Measurements from ENCODE around the gene GALNT9.

The GALNT9 gene

DNA sequence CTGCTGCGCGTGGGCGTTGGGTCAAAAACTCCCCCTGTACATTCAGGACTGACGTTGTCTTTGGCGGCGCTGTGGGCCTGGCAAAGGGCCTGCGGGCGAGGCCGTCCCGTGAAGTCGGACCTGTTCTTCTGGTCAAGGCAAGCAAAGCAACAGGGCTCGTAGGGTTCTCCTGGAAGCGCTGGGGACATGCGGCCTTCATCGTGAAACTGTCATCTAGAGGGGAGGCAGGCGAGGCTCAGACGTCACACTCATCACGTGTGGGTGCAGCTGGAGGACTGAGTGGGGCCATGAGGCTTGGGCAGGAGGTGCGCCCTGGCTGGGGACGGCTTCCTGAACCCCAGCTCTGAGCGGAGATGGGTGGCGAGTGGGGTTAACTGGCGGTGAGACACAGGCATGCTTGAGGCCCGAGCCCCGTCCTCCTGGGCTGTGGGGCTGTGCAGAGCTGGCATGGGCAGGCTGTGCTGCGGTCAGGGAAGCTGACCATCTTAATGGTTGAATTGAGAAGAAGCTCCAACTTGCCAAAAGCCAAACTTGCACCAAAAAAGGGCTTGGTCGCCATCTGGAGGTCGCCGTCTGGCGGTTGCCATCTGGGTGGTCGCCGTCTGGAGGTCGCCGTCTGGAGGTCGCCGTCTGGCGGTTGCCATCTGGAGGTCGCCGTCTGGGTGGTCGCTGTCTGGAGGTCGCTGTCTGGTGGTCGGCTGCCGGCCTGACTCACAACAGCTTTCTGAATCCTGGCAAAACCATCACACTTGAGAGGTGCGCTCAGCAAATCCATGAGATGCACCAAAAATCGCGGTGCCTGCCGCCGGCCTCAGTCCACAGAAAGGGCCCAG lies 119.0 kb downstream of the GALNT9 start:
- Histone ChIP-seq H3K9me3 (ENCODE audit: control insufficient read depth, low read length) (peaks cover 2% of the 10 kb centered on the region), H3K27me3 (ENCODE audit: control insufficient read depth, insufficient read depth, low read length, poor library complexity, severe bottlenecking) (peaks cover 22% of the 10 kb centered on the region), H3K4me3 (ENCODE audit: insufficient read depth, low read depth, low read length) (no peak overlapping the region), H3K4me1 (ENCODE audit: control insufficient read depth, insufficient read depth, low read length) (no peaks in the 10 kb centered on the region), H3K36me3 (ENCODE audit: control insufficient read depth, insufficient read depth, low read length) (no peaks in the 10 kb centered on the region), H3K27ac (ENCODE audit: insufficient read depth, low read depth, low read length, poor library complexity, severe bottlenecking) (no peak overlapping the region)
- WGBS, 2 experiments = 84 to 85% methylated on average over 48 of the region's 48 CpGs

DNA sequence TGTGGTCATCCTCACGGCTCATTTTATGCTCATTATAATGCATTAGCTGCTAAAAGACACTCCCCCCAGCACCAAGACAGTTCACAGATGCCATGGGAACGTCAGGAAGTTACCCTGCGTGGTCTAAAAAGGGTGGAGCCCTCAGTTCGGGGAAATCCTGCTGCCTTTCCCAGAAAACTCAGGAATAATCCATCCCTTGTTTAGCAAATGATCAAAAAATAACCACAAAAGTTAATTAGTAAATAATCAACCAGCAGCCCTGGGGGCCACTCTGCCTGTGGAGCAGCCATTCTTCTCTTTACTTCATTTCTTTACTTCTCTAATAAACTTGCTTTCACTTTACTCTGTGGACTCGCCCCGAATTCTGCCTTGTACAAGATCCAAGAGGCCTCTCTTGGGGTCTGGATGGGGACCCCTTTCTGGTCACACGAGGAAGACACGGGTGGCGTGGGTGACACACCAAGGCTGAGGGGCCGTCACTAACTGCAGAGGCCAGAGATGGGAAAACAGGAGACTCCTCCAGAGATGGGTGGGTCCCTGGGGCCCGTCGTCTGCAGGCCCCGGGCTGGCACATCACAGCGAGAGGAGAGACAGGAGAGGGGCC lies 119.7 kb downstream of the GALNT9 start:
- WGBS, 2 experiments = 81 to 83% methylated on average over 13 of the region's 14 CpGs
- peaks cover 28% of the 10 kb centered on the region for H3K27me3 ChIP-seq (ENCODE audit: control insufficient read depth, insufficient read depth, low read length, poor library complexity, severe bottlenecking)
- no peaks in the 10 kb centered on the region for H3K4me1 ChIP-seq (ENCODE audit: control insufficient read depth, insufficient read depth, low read length)
- no peaks in the 10 kb centered on the region for H3K36me3 ChIP-seq (ENCODE audit: control insufficient read depth, insufficient read depth, low read length)
- no peak overlapping the region for H3K4me3 ChIP-seq (ENCODE audit: insufficient read depth, low read depth, low read length)
- no peak overlapping the region for H3K27ac ChIP-seq (ENCODE audit: insufficient read depth, low read depth, low read length, poor library complexity, severe bottlenecking)
- H3K9me3 ChIP-seq (ENCODE audit: control insufficient read depth, low read length) = peaks cover 2% of the 10 kb centered on the region

GRCh38 chr12:132208153-132208823 lies 121.1 kb downstream of the GALNT9 start:
- WGBS, 2 experiments = 86 to 87% methylated on average over 15 of the region's 15 CpGs
- peaks cover 35% of the 10 kb centered on the region for H3K27me3 ChIP-seq (ENCODE audit: control insufficient read depth, insufficient read depth, low read length, poor library complexity, severe bottlenecking)

GRCh38 chr12:132207083-132207775 lies 122.2 kb downstream of the GALNT9 start:
- Histone ChIP-seq H3K36me3 (ENCODE audit: control insufficient read depth, insufficient read depth, low read length) (no peaks in the 10 kb centered on the region), H3K27ac (ENCODE audit: insufficient read depth, low read depth, low read length, poor library complexity, severe bottlenecking) (no peak overlapping the region), H3K9me3 (ENCODE audit: control insufficient read depth, low read length) (no peaks in the 10 kb centered on the region), H3K27me3 (ENCODE audit: control insufficient read depth, insufficient read depth, low read length, poor library complexity, severe bottlenecking) (peaks cover 35% of the 10 kb centered on the region), H3K4me3 (ENCODE audit: insufficient read depth, low read depth, low read length) (no peak overlapping the region), H3K4me1 (ENCODE audit: control insufficient read depth, insufficient read depth, low read length) (no peaks in the 10 kb centered on the region)
- 87 to 89% methylated on average over 36 of the region's 36 CpGs for WGBS, 2 experiments

More at GRCh38 chr12:132208153-132208823, 121.1 kb downstream of the GALNT9 start:
- Histone ChIP-seq H3K36me3 (ENCODE audit: control insufficient read depth, insufficient read depth, low read length) (no peaks in the 10 kb centered on the region), H3K27ac (ENCODE audit: insufficient read depth, low read depth, low read length, poor library complexity, severe bottlenecking) (no peak overlapping the region), H3K9me3 (ENCODE audit: control insufficient read depth, low read length) (peaks cover 1% of the 10 kb centered on the region), H3K4me3 (ENCODE audit: insufficient read depth, low read depth, low read length) (no peak overlapping the region), H3K4me1 (ENCODE audit: control insufficient read depth, insufficient read depth, low read length) (no peaks in the 10 kb centered on the region)

- no peaks in the 10 kb centered on the region for H3K36me3 ChIP-seq (ENCODE audit: control insufficient read depth, insufficient read depth, low read length)
- H3K4me1 ChIP-seq (ENCODE audit: control insufficient read depth, insufficient read depth, low read length) = no peaks in the 10 kb centered on the region
- 66 to 71% methylated on average over 14 of the region's 14 CpGs for WGBS, 2 experiments
- H3K27ac ChIP-seq (ENCODE audit: insufficient read depth, low read depth, low read length, poor library complexity, severe bottlenecking) = no peak overlapping the region
- H3K4me3 ChIP-seq (ENCODE audit: insufficient read depth, low read depth, low read length) = no peak overlapping the region
- peaks cover 35% of the 10 kb centered on the region for H3K27me3 ChIP-seq (ENCODE audit: control insufficient read depth, insufficient read depth, low read length, poor library complexity, severe bottlenecking)
- H3K9me3 ChIP-seq (ENCODE audit: control insufficient read depth, low read length) = no peaks in the 10 kb centered on the region
These were observed 123.3 kb downstream of the GALNT9 start for GRCh38 chr12:132206046-132206434.

- Histone ChIP-seq H3K27me3 (ENCODE audit: control insufficient read depth, insufficient read depth, low read length, poor library complexity, severe bottlenecking) (peaks cover 35% of the 10 kb centered on the region), H3K27ac (ENCODE audit: insufficient read depth, low read depth, low read length, poor library complexity, severe bottlenecking) (no peak overlapping the region), H3K4me3 (ENCODE audit: insufficient read depth, low read depth, low read length) (no peak overlapping the region), H3K4me1 (ENCODE audit: control insufficient read depth, insufficient read depth, low read length) (no peaks in the 10 kb centered on the region), H3K9me3 (ENCODE audit: control insufficient read depth, low read length) (no peaks in the 10 kb centered on the region), H3K36me3 (ENCODE audit: control insufficient read depth, insufficient read depth, low read length) (no peaks in the 10 kb centered on the region)
- WGBS, 2 experiments = 63 to 69% methylated on average over 53 of the region's 53 CpGs
These were observed 123.9 kb downstream of the GALNT9 start for GRCh38 chr12:132205271-132206045.

GRCh38 chr12:132204793-132205270 lies 124.6 kb downstream of the GALNT9 start:
- peaks cover 32% of the 10 kb centered on the region for H3K27me3 ChIP-seq (ENCODE audit: control insufficient read depth, insufficient read depth, low read length, poor library complexity, severe bottlenecking)
- no peak overlapping the region for H3K27ac ChIP-seq (ENCODE audit: insufficient read depth, low read depth, low read length, poor library complexity, severe bottlenecking)
- H3K4me1 ChIP-seq (ENCODE audit: control insufficient read depth, insufficient read depth, low read length) = no peaks in the 10 kb centered on the region
- H3K9me3 ChIP-seq (ENCODE audit: control insufficient read depth, low read length) = no peaks in the 10 kb centered on the region
- no peak overlapping the region for H3K4me3 ChIP-seq (ENCODE audit: insufficient read depth, low read depth, low read length)
- 80 to 82% methylated on average over 20 of the region's 20 CpGs for WGBS, 2 experiments
- H3K36me3 ChIP-seq (ENCODE audit: control insufficient read depth, insufficient read depth, low read length) = no peaks in the 10 kb centered on the region

- H3K27me3 ChIP-seq (ENCODE audit: control insufficient read depth, insufficient read depth, low read length, poor library complexity, severe bottlenecking) = peaks cover 29% of the 10 kb centered on the region
These were observed 125.2 kb downstream of the GALNT9 start for GRCh38 chr12:132204063-132204792.

More at GRCh38 chr12:132204063-132204792, 125.2 kb downstream of the GALNT9 start:
- Histone ChIP-seq H3K27ac (ENCODE audit: insufficient read depth, low read depth, low read length, poor library complexity, severe bottlenecking) (no peak overlapping the region), H3K4me3 (ENCODE audit: insufficient read depth, low read depth, low read length) (no peak overlapping the region), H3K9me3 (ENCODE audit: control insufficient read depth, low read length) (no peaks in the 10 kb centered on the region), H3K36me3 (ENCODE audit: control insufficient read depth, insufficient read depth, low read length) (no peaks in the 10 kb centered on the region), H3K4me1 (ENCODE audit: control insufficient read depth, insufficient read depth, low read length) (no peaks in the 10 kb centered on the region)
- WGBS, 2 experiments = 83 to 84% methylated on average over 33 of the region's 33 CpGs

All from ectodermal cell (in vitro differentiated cells).